IMR-90 (cell line): ENCODE results near the gene KIF6. TPM values are rescaled to one million over a fixed set of nuclear protein-coding genes. Genes with fewer than 3 reads are reported as not detected.
"Not testable (repeated sequence)": the region's sequence is repeated elsewhere in the genome, so short reads cannot be mapped to it uniquely, and the experiment has no call there.

ENCODE experiments used
- ATAC-seq: fragments of 200-7000 bp; cut with Tn5 transposase; 2 replicates; pipeline ENCODE4 v1.9.1; 2020; ENCODE audit warnings: low read depth, mild to moderate bottlenecking, moderate library complexity
- BruUV-seq: library from RNA; stranded (reverse); fragments of 400-500 nt; replicated peaks from 2 replicates; lab custom pipeline; 2021; lab: Mats Ljungman, UMichigan
- CTCF ChIA-PET: fragments of 300-600 bp; formaldehyde crosslinking; extraction: SDS; loops from one replicate; lab custom pipeline; 2021; ENCODE audit warnings: antibody characterized with exemption; lab: Yijun Ruan, JAX
- POLR2A ChIA-PET: fragments of 300-600 bp; sonication (Branson Sonifier 250); formaldehyde crosslinking; loops from one replicate; lab custom pipeline; 2022; ENCODE audit warnings: antibody characterized with exemption; ENCODE audit not compliant: unreplicated experiment; lab: Charles Lee
- DNase-seq: peaks from one replicate; pipeline ENCODE4 v3.0.0; 2013
- H2AFZ ChIP-seq: replicated peaks from 2 replicates; pipeline ENCODE3; 2013; ENCODE audit warnings: low read length, mild to moderate bottlenecking; ENCODE audit not compliant: poor library complexity
- H2AK5ac ChIP-seq: 2 replicates; pipeline ENCODE4 v1.6.1; 2013; ENCODE audit warnings: low read depth, low read length, inconsistent platforms
- H2AK9ac ChIP-seq: replicated peaks from 2 replicates; pipeline ENCODE3; 2013; ENCODE audit warnings: mild to moderate bottlenecking, low read depth, low read length, moderate library complexity; ENCODE audit not compliant: poor library complexity
- H2BK120ac ChIP-seq: 2 replicates; pipeline ENCODE4 v1.6.1; 2013; ENCODE audit warnings: low read depth, low read length, inconsistent platforms
- H2BK15ac ChIP-seq: 3 replicates; pipeline ENCODE4 v1.6.1; 2013; ENCODE audit warnings: low read depth, low read length, inconsistent platforms
- H2BK20ac ChIP-seq: 2 replicates; pipeline ENCODE4 v1.6.1; 2013; ENCODE audit warnings: low read depth, mild to moderate bottlenecking, inconsistent platforms, low read length, moderate library complexity
- H2BK5ac ChIP-seq: 2 replicates; pipeline ENCODE4 v1.6.1; 2013; ENCODE audit warnings: mild to moderate bottlenecking, low read depth, low read length, inconsistent platforms; ENCODE audit not compliant: poor library complexity, severe bottlenecking
- H3K14ac ChIP-seq: replicated peaks from 2 replicates; pipeline ENCODE4 v1.6.1; 2013; ENCODE audit warnings: low read depth, low read length, inconsistent platforms
- H3K18ac ChIP-seq: 2 replicates; pipeline ENCODE4 v1.6.1; 2013; ENCODE audit warnings: low read depth, low read length, control low read depth
- H3K23ac ChIP-seq: 2 replicates; pipeline ENCODE4 v1.6.1; 2013; ENCODE audit warnings: low read depth, low read length, inconsistent platforms
- H3K27ac ChIP-seq: 2 replicates; pipeline ENCODE4 v1.5.1; 2013; ENCODE audit warnings: mild to moderate bottlenecking, control low read depth, low read length; ENCODE audit not compliant: insufficient read depth
- H3K27me3 ChIP-seq: 2 replicates; pipeline ENCODE4 v1.6.1; 2013; ENCODE audit warnings: low read length; ENCODE audit not compliant: control insufficient read depth, insufficient read depth
- H3K36me3 ChIP-seq: 2 replicates; pipeline ENCODE4 v1.6.1; 2013; ENCODE audit warnings: low read length, mixed read lengths; ENCODE audit not compliant: control insufficient read depth, insufficient read depth
- H3K4ac ChIP-seq: 2 replicates; pipeline ENCODE4 v1.6.1; 2013; ENCODE audit warnings: low read depth, low read length, inconsistent platforms
- H3K4me1 ChIP-seq: 2 replicates; pipeline ENCODE4 v1.6.1; 2013; ENCODE audit warnings: low read length, mixed read lengths; ENCODE audit not compliant: control insufficient read depth, insufficient read depth
- H3K4me2 ChIP-seq: 2 replicates; pipeline ENCODE4 v1.6.1; 2013; ENCODE audit warnings: low read depth, mild to moderate bottlenecking, control low read depth, low read length, moderate library complexity
- H3K4me3 ChIP-seq: 2 replicates; pipeline ENCODE4 v1.5.1; 2013; ENCODE audit warnings: low read depth, mild to moderate bottlenecking, control low read depth, low read length, moderate library complexity; ENCODE audit not compliant: insufficient read depth
- H3K56ac ChIP-seq: 2 replicates; pipeline ENCODE4 v1.6.1; 2013; ENCODE audit warnings: low read length, inconsistent platforms; ENCODE audit not compliant: insufficient read depth; ENCODE audit errors: extremely low read depth
- H3K79me1 ChIP-seq, 2 experiments: 2 replicates each; pipeline ENCODE4 v1.6.1; 2013; ENCODE audit warnings: low read length in 2 of 2, inconsistent platforms in 1 of 2, low read depth in 1 of 2
- H3K9ac ChIP-seq: 2 replicates; pipeline ENCODE4 v1.6.1; 2013; ENCODE audit warnings: low read depth, low read length, control low read depth
- H3K9me1 ChIP-seq: 2 replicates; pipeline ENCODE4 v1.6.1; 2013; ENCODE audit warnings: low read length, inconsistent platforms; ENCODE audit not compliant: insufficient read depth
- H3K9me3 ChIP-seq: 2 replicates; pipeline ENCODE4 v1.6.1; 2013; ENCODE audit warnings: low read length; ENCODE audit not compliant: control insufficient read depth, insufficient read depth
- H4K20me1 ChIP-seq: 2 replicates; pipeline ENCODE4 v1.6.1; 2013; ENCODE audit warnings: low read length, inconsistent platforms; ENCODE audit not compliant: insufficient read depth
- H4K5ac ChIP-seq: 2 replicates; pipeline ENCODE4 v1.6.1; 2013; ENCODE audit warnings: mild to moderate bottlenecking, low read depth, low read length, control low read depth
- H4K8ac ChIP-seq, 2 experiments: 2 replicates each; pipeline ENCODE4 v1.6.1; 2013; ENCODE audit warnings: low read depth in 2 of 2, low read length in 2 of 2, control low read depth in 1 of 2, inconsistent platforms in 1 of 2
- H4K91ac ChIP-seq: 2 replicates; pipeline ENCODE4 v1.6.1; 2013; ENCODE audit warnings: low read depth, low read length, inconsistent platforms; ENCODE audit not compliant: insufficient read depth
- WGBS, 2 experiments: methylation state at CpG; one replicate each; pipeline versions ENCODE4 v1.1.5 to v1.1.7; 2013; ENCODE audit warnings: missing lambda C conversion rate in 2 of 2; ENCODE audit not compliant: insufficient read length in 1 of 2; ENCODE audit errors: extremely low coverage in 2 of 2; 5-methylcytosine and 5-hydroxymethylcytosine counted together
- dilution Hi-C: fragments of 300-500 bp; cut with HindIII; formaldehyde crosslinking; loops from one replicate; pipeline ENCODE4 v1.14.3; 2018; ENCODE audit warnings: low sequenced_read_pairs; ENCODE audit not compliant: unreplicated experiment
- in situ Hi-C: fragments of 300-500 bp; cut with MboI; formaldehyde crosslinking; loops from 3 replicates; pipeline ENCODE4 v1.14.3; 2019; ENCODE audit warnings: low sequenced_read_pairs, inconsistent platforms, mixed read lengths
- intact Hi-C: fragments of 100-400 bp; cut with micrococcal nuclease; formaldehyde crosslinking; loops from 2 replicates; pipeline ENCODE4 v1.10.0; 2022
- polyA plus RNA-seq, 3 experiments: library from polyadenylated mRNA; depleted of rRNA; stranded (reverse); fragments of >200 nt; gene quantifications; 2 replicates each; pipeline ENCODE4 v1.2.3, GENCODE V29; 2012; ENCODE audit warnings: low replicate concordance in 1 of 3
- total RNA-seq: library from RNA; depleted of rRNA; stranded (reverse); fragments of >200 nt; gene quantifications from 2 replicates; pipeline ENCODE4 v1.2.3, GENCODE V29; 2012

The KIF6 gene
- total and polyA plus RNA-seq, 2 of the 4 experiments (the other 2 are of a cell fraction), result under 0.01 to 0.10 TPM

GRCh38 chr6:39286596-39286995, 438.6 kb downstream of the KIF6 start:
- H3K27me3 ChIP-seq, in situ Hi-C loops, H3K56ac ChIP-seq, POLR2A ChIA-PET, H2BK20ac ChIP-seq, H2AK9ac ChIP-seq, H4K8ac ChIP-seq, H3K9me1 ChIP-seq, intact Hi-C loops, dilution Hi-C loops, H3K4ac ChIP-seq, H3K9me3 ChIP-seq, H2BK5ac ChIP-seq, H2BK15ac ChIP-seq, H4K5ac ChIP-seq, H3K4me2 ChIP-seq, H3K36me3 ChIP-seq, H3K9ac ChIP-seq, H2BK120ac ChIP-seq, H2AFZ ChIP-seq, H3K4me3 ChIP-seq, H4K91ac ChIP-seq, BruUV-seq, CTCF ChIA-PET, H3K18ac ChIP-seq, H4K20me1 ChIP-seq, H3K79me1 ChIP-seq, ATAC-seq, H3K27ac ChIP-seq, H2AK5ac ChIP-seq, H3K23ac ChIP-seq, DNase-seq, H3K14ac ChIP-seq, H3K4me1 ChIP-seq: not testable (repeated sequence)
- no CpG with 5 or more reads among the region's 10 CpGs for WGBS, 2 experiments
